ENCODE measurements around the gene OR52B2. TPM values are rescaled to one million over a fixed set of nuclear protein-coding genes. Genes with fewer than 3 reads are reported as not detected.

Gene OR52B2
- total RNA-seq, 1 experiment from 2014 or later = not detected

DNA sequence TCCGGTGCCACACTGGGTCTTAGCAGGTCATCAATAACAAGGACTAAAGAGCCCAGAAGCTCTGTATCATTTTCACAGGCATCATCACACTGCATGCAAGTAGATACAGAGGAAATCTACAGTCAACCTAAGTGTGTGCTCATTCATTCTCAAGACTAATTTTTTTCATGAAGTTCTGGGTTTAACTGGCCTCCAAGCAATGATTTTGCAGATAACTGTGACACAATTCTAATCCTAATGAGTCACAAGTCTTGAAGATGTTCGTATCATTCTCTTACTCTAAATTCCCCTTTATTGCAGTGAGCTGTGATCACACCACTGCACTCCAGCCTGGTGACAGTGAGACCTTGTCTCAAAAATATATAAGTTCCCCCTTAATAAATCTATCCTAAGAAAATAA, 31.4 kb upstream of the OR52B2 start:
- CTCF ChIA-PET = interaction anchor here (0.6 kb wide), 1 partner anchor 153 kb away, joined by 3 read pairs; no protein-coding TSS in a partner anchor
- BruUV-seq (replicated peaks) = no TSS peak
- Mint-ChIP-seq H3K27ac (ENCODE audit: low read depth, unreplicated experiment) (no peak overlapping the region), H3K9me3 (ENCODE audit: unreplicated experiment) (no peaks in the 10 kb centered on the region), H3K36me3 (ENCODE audit: insufficient read depth, unreplicated experiment) (peaks cover 5% of the 10 kb centered on the region), H3K4me1 (ENCODE audit: insufficient read depth, unreplicated experiment) (peaks cover 8% of the 10 kb centered on the region), H3K27me3 (ENCODE audit: insufficient read depth, unreplicated experiment) (no peaks in the 10 kb centered on the region), H3K4me3 (ENCODE audit: unreplicated experiment) (no peak overlapping the region)
- no peak for DNase-seq (ENCODE audit: unreplicated experiment)
- POLR2A ChIA-PET = interaction anchor here (0.6 kb wide), 1 partner anchor 9 kb away, joined by 3 read pairs; no protein-coding TSS in a partner anchor
- TF ChIP-seq, protein P1, sequence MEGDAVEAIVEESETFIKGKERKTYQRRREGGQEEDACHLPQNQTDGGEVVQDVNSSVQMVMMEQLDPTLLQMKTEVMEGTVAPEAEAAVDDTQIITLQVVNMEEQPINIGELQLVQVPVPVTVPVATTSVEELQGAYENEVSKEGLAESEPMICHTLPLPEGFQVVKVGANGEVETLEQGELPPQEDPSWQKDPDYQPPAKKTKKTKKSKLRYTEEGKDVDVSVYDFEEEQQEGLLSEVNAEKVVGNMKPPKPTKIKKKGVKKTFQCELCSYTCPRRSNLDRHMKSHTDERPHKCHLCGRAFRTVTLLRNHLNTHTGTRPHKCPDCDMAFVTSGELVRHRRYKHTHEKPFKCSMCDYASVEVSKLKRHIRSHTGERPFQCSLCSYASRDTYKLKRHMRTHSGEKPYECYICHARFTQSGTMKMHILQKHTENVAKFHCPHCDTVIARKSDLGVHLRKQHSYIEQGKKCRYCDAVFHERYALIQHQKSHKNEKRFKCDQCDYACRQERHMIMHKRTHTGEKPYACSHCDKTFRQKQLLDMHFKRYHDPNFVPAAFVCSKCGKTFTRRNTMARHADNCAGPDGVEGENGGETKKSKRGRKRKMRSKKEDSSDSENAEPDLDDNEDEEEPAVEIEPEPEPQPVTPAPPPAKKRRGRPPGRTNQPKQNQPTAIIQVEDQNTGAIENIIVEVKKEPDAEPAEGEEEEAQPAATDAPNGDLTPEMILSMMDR (IDR thresholded peaks at IDR 0.05; ENCODE audit: unreplicated experiment) = no peak
- intact Hi-C loops (cut with micrococcal nuclease) = no loop called here

DNA sequence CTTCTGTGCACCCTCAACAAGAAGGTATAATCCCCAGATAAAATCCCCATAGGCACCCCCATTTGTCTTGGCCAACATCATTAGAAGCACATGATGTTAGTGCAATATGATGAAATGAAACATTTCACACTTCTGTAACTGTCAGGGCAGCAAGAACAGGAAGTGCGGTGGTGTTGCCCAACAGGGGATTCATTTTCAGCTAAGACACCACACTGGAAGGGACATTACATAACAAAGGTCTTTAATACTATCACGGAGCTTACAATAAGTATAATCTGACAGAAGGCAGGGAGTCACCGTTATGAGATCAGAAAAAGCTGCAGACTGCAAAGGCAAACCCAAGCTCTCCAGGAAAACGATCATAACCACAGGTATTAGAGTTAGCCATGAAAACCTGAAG, 30.8 kb upstream of the OR52B2 start:
- Mint-ChIP-seq H3K4me3 (ENCODE audit: unreplicated experiment) (no peak overlapping the region), H3K4me1 (ENCODE audit: insufficient read depth, unreplicated experiment) (peaks cover 8% of the 10 kb centered on the region), H3K27ac (ENCODE audit: low read depth, unreplicated experiment) (no peak overlapping the region), H3K9me3 (ENCODE audit: unreplicated experiment) (no peaks in the 10 kb centered on the region), H3K27me3 (ENCODE audit: insufficient read depth, unreplicated experiment) (no peaks in the 10 kb centered on the region), H3K36me3 (ENCODE audit: insufficient read depth, unreplicated experiment) (peaks cover under 1% of the 10 kb centered on the region)
- POLR2A ChIA-PET = no interaction called here
- no TSS peak for BruUV-seq (replicated peaks)
- peak; percentile 45 for DNase-seq (ENCODE audit: unreplicated experiment)
- CTCF ChIA-PET = interaction anchor here (0.6 to 0.7 kb wide), 2 partner anchors 206 to 1997 kb away, joined by 3 read pairs; no protein-coding TSS in a partner anchor
- TF ChIP-seq, protein P1 (IDR thresholded peaks at IDR 0.05; ENCODE audit: unreplicated experiment) = no peak
- intact Hi-C loops (cut with micrococcal nuclease) = no loop called here

DNA sequence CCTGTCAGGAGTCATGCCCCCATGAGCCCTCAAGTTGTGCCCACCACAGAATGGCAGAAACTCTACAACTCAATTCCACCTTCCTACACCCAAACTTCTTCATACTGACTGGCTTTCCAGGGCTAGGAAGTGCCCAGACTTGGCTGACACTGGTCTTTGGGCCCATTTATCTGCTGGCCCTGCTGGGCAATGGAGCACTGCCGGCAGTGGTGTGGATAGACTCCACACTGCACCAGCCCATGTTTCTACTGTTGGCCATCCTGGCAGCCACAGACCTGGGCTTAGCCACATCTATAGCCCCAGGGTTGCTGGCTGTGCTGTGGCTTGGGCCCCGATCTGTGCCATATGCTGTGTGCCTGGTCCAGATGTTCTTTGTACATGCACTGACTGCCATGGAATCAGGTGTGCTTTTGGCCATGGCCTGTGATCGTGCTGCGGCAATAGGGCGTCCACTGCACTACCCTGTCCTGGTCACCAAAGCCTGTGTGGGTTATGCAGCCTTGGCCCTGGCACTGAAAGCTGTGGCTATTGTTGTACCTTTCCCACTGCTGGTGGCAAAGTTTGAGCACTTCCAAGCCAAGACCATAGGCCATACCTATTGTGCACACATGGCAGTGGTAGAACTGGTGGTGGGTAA, 29.2 kb upstream of the OR52B2 start, which contains the start of gene OR52W1:
Gene OR52W1, plus strand, starts transcription at position 51 of the 637 bp plus-strand sequence. Its CDS starts 0 bp downstream, at position 51.
- CTCF ChIA-PET = interaction anchor here (1.1 kb wide), 1 partner anchor 52 kb away, joined by 4 read pairs; no protein-coding TSS in a partner anchor
- Mint-ChIP-seq H3K9me3 (ENCODE audit: unreplicated experiment) (no peaks in the 10 kb centered on the region), H3K4me1 (ENCODE audit: insufficient read depth, unreplicated experiment) (peaks cover 4% of the 10 kb centered on the region), H3K27me3 (ENCODE audit: insufficient read depth, unreplicated experiment) (no peaks in the 10 kb centered on the region), H3K36me3 (ENCODE audit: insufficient read depth, unreplicated experiment) (no peaks in the 10 kb centered on the region), H3K27ac (ENCODE audit: low read depth, unreplicated experiment) (no peak within 1 kb of the TSS), H3K4me3 (ENCODE audit: unreplicated experiment) (no peak within 1 kb of the TSS)
- POLR2A ChIA-PET = no interaction called here
- intact Hi-C loops (cut with micrococcal nuclease) = no loop called here
- TF ChIP-seq, protein P1 (IDR thresholded peaks at IDR 0.05; ENCODE audit: unreplicated experiment) = no peak
- DNase-seq (ENCODE audit: unreplicated experiment) = no peak
- BruUV-seq (replicated peaks) = no TSS peak

DNA sequence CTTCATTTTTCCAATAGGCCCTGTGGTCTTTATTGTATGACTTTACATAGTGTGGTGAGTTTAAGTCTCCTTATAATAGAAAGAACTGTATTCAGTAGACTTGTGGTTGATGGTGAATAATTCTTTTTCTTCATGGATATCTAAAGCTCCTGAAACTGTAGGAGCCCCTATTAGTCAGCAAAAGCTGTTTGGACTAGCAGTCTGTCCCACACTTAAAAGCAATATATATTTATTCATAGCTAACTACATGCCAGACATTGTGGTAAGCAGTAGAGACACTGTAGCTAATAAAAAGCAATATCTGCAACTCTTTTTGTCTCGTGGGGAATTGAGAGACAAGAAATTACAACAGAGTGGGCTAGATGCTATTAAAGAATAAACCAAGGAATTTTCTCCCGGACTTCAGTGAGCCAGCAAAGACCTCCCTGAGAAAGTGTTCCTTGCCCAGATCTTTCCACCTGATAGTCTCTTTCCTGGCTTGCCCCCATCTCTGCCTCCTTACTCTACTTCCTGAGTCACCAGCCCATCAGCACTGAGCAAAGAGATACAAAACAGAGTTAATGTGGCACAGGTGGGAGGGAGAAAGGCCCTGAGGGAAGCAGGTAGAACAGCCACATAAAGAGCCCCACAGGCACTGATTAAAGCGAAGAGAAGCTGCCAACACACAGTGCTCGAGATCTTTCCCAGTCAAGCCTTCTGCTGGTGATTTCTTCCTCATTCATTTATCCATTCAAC, 27.5 kb upstream of the OR52B2 start:
- CTCF ChIA-PET = interaction anchor here (1.1 kb wide), 1 partner anchor 53 kb away, joined by 4 read pairs; no protein-coding TSS in a partner anchor
- H3K36me3 Mint-ChIP-seq (ENCODE audit: insufficient read depth, unreplicated experiment) = no peaks in the 10 kb centered on the region
- no peak for DNase-seq (ENCODE audit: unreplicated experiment)
- POLR2A ChIA-PET = no interaction called here
- no peaks in the 10 kb centered on the region for H3K27me3 Mint-ChIP-seq (ENCODE audit: insufficient read depth, unreplicated experiment)
- intact Hi-C loops (cut with micrococcal nuclease) = no loop called here
- TF ChIP-seq, protein P1 (IDR thresholded peaks at IDR 0.05; ENCODE audit: unreplicated experiment) = no peak
- H3K4me1 Mint-ChIP-seq (ENCODE audit: insufficient read depth, unreplicated experiment) = peaks cover 4% of the 10 kb centered on the region
- H3K27ac Mint-ChIP-seq (ENCODE audit: low read depth, unreplicated experiment) = no peak overlapping the region
- no peaks in the 10 kb centered on the region for H3K9me3 Mint-ChIP-seq (ENCODE audit: unreplicated experiment)
- BruUV-seq (replicated peaks) = no TSS peak
- no peak overlapping the region for H3K4me3 Mint-ChIP-seq (ENCODE audit: unreplicated experiment)

All from MCF 10A (cell line).